Measurements from ENCODE around the gene SYNDIG1.
A peak's percentile ranks its signal among the peaks of the same experiment; 100 is the strongest.

The SYNDIG1 gene

DNA sequence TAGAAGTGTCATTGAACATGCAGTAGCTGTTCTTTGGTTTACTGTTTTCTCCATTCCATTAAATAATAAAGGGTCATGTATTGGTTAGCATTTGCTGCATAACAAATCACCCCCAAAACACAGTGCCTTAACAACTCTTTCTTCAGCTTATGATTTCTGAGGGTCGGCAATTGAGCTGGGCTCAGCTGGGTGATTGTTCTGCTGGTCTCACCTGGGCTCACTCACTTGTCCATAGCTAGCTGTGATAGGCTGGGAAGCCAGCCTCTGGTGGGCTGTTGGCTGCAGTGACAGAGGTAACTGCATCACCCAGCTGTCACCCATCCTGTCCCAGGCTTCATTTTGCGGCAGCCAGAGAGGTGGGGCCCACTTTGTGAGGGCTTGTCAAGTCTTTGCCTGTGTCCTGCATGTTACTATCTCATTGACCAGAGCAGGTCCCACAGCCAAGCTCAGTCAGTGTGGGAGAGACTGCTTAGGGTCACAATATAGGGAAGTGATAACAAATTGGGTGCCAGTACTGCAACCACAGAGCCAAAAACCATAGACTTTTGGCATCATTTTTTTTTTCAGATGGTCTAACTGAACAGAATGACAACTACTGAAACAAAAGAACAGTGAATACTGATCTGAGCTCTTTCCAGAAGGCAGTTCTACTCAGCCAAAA lies 76.9 kb downstream of the SYNDIG1 start:
- H3K79me2 ChIP-seq (ENCODE audit: control insufficient read depth, insufficient read depth, low read length): no peaks in the 10 kb centered on the region
- no CpG with 5 or more reads among the region's 2 CpGs for WGBS (ENCODE audit: extremely low coverage, insufficient coverage, low lambda C conversion rate)
- DNase-seq: no peak
- peaks cover 3% of the 10 kb centered on the region for H3K36me3 ChIP-seq (ENCODE audit: control insufficient read depth, insufficient read depth, low read length)
- H2AK5ac ChIP-seq (ENCODE audit: low read length): no peak overlapping the region
- H4K5ac ChIP-seq (ENCODE audit: low read length): no peak overlapping the region
- H3K56ac ChIP-seq (ENCODE audit: low read length): no peak overlapping the region
- H3K4me3 ChIP-seq (ENCODE audit: low read length): no peak overlapping the region
- H3K27ac ChIP-seq (ENCODE audit: low read depth, low read length): no peak overlapping the region
- H2BK15ac ChIP-seq (replicated peaks; ENCODE audit: low read depth): no peak overlapping the region
- no peak overlapping the region for H3K18ac ChIP-seq (ENCODE audit: low read length)
- H3K4me2 ChIP-seq (ENCODE audit: low read length): no peak overlapping the region
- H3K4ac ChIP-seq (ENCODE audit: low read depth, low read length): no peak overlapping the region
- H2BK5ac ChIP-seq (ENCODE audit: low read length): no peak overlapping the region
- peaks cover 6% of the 10 kb centered on the region for H3K79me1 ChIP-seq (ENCODE audit: low read length)
- H3K27me3 ChIP-seq (ENCODE audit: insufficient read depth, low read length, poor library complexity): no peaks in the 10 kb centered on the region
- no peak overlapping the region for H3K23ac ChIP-seq (ENCODE audit: low read length)
- H3K4me1 ChIP-seq (ENCODE audit: control insufficient read depth, low read depth, low read length): no peaks in the 10 kb centered on the region
- H3K9ac ChIP-seq (ENCODE audit: low read length): no peak overlapping the region
- no peak overlapping the region for H4K8ac ChIP-seq (ENCODE audit: low read depth, low read length)
- H2BK120ac ChIP-seq (ENCODE audit: low read depth, low read length): no peak overlapping the region

DNA sequence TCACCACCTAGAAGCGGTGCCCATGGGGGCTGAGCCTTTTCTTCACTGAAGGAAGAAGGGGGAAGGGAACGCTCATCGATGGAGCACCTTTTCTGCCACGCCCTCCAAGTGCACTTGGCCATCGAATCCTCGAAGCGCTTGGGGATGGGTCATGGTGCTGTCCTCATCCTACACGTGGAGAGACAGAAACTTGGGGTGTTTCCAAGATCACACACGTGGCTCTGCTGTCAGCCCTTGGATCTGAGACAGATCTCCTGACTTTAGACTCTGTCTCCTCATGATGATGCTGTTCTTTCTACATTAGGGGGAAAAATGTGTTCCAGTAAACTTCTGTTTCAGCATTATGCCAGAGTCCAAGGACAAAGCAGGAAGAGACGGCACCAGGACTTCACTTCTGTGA lies 78.5 kb downstream of the SYNDIG1 start:
- peaks cover 3% of the 10 kb centered on the region for H3K36me3 ChIP-seq (ENCODE audit: control insufficient read depth, insufficient read depth, low read length)
- no peak for DNase-seq
- no peak overlapping the region for H2BK120ac ChIP-seq (ENCODE audit: low read depth, low read length)
- no peak overlapping the region for H2BK15ac ChIP-seq (replicated peaks; ENCODE audit: low read depth)
- no peaks in the 10 kb centered on the region for H3K4me1 ChIP-seq (ENCODE audit: control insufficient read depth, low read depth, low read length)
- no peak overlapping the region for H4K8ac ChIP-seq (ENCODE audit: low read depth, low read length)
- H3K79me1 ChIP-seq (ENCODE audit: low read length): peaks cover 2% of the 10 kb centered on the region
- H3K23ac ChIP-seq (ENCODE audit: low read length): no peak overlapping the region
- no peak overlapping the region for H2AK5ac ChIP-seq (ENCODE audit: low read length)
- H4K5ac ChIP-seq (ENCODE audit: low read length): no peak overlapping the region
- no peaks in the 10 kb centered on the region for H3K79me2 ChIP-seq (ENCODE audit: control insufficient read depth, insufficient read depth, low read length)
- no peak overlapping the region for H3K9ac ChIP-seq (ENCODE audit: low read length)
- H3K56ac ChIP-seq (ENCODE audit: low read length): no peak overlapping the region
- no peak overlapping the region for H3K4me2 ChIP-seq (ENCODE audit: low read length)
- H3K18ac ChIP-seq (ENCODE audit: low read length): no peak overlapping the region
- H3K4me3 ChIP-seq (ENCODE audit: low read length): no peak overlapping the region
- H3K27me3 ChIP-seq (ENCODE audit: insufficient read depth, low read length, poor library complexity): no peaks in the 10 kb centered on the region
- no peak overlapping the region for H3K27ac ChIP-seq (ENCODE audit: low read depth, low read length)
- WGBS (ENCODE audit: extremely low coverage, insufficient coverage, low lambda C conversion rate): no CpG with 5 or more reads among the region's 10 CpGs
- H3K4ac ChIP-seq (ENCODE audit: low read depth, low read length): no peak overlapping the region
- no peak overlapping the region for H2BK5ac ChIP-seq (ENCODE audit: low read length)

DNA sequence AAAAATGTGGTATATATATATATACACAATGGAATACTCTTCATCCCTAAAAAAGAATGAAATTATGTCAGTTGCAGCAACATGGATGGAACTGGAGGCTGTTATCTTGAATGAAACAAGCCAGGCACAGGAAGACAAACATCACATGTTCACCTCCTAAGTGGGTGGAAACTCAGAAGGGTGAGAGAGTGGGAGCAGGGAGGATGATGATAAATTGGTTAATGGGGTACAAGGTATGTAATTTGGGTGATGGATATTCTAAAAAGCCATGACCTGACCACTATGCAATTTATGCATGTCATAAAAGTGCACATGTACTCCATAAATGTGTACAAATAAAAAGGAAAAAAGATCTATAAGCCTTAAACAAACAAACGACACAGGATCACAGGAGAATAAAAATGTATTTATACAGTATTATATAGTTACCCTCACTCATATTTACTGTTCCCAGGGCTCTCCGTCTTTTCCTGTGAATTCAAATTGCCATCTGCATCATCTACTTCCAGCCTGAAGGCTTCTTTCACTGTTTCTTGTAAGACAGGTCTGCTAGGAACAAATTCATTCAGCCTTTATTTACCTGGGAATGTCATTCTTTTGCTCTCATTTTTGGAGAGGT lies 89.8 kb downstream of the SYNDIG1 start:
- WGBS (ENCODE audit: extremely low coverage, insufficient coverage, low lambda C conversion rate): no CpG with 5 or more reads among the region's 2 CpGs

DNA sequence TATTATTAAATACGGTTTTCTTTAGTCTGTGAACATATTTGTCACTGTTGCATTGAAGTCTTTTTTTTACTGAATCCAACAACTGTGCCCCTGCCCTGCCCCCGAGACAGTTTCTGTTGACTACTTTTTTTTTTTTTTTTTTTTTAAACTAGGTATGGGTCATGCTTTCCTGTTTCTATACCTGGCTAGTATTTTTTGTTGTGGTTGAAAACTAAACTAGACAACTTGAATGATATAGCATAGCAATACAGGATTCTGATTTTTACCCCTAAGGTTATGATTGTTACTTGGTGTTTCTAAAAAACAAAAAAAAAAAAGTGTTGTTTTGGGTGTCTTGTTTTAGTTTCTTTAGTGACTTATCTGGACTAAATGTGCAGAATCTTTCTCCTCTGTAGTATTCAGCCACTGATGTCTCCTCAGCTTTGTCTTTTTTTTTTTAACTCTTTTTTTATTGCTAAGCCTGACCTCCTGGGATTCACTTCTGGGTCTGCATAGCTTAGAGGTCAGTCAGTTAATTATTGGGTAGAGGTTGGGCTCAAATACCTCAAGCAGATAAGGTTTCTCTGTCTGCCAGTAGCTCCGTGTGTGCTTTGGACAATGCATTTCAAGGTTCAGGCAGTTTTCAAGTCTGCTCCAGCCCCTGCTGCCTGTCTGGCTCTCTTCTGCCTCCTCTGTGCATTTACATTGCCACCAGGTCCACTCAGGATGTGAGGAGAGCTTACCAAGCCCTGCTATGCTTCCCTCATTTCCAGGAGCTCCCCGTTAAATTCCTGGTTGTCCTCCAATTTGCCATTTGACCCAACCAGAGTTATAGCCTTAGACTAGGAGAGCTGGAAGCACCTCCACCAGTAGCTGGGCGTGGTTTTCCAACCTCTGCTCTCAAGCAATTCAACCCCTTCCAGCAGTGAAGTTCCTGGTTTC lies 91.4 kb downstream of the SYNDIG1 start:
- no peaks in the 10 kb centered on the region for H3K79me2 ChIP-seq (ENCODE audit: control insufficient read depth, insufficient read depth, low read length)
- no peak overlapping the region for H4K8ac ChIP-seq (ENCODE audit: low read depth, low read length)
- H2BK120ac ChIP-seq (ENCODE audit: low read depth, low read length): no peak overlapping the region
- no peaks in the 10 kb centered on the region for H3K36me3 ChIP-seq (ENCODE audit: control insufficient read depth, insufficient read depth, low read length)
- no CpG with 5 or more reads among the region's 5 CpGs for WGBS (ENCODE audit: extremely low coverage, insufficient coverage, low lambda C conversion rate)
- no peak overlapping the region for H3K4me2 ChIP-seq (ENCODE audit: low read length)
- no peak overlapping the region for H3K4ac ChIP-seq (ENCODE audit: low read depth, low read length)
- no peak overlapping the region for H3K23ac ChIP-seq (ENCODE audit: low read length)
- H3K27ac ChIP-seq (ENCODE audit: low read depth, low read length): no peak overlapping the region
- no peak overlapping the region for H3K9ac ChIP-seq (ENCODE audit: low read length)
- no peaks in the 10 kb centered on the region for H3K79me1 ChIP-seq (ENCODE audit: low read length)
- no peak overlapping the region for H3K4me3 ChIP-seq (ENCODE audit: low read length)
- DNase-seq: peak; percentile 54
- no peak overlapping the region for H2BK5ac ChIP-seq (ENCODE audit: low read length)
- H2AK5ac ChIP-seq (ENCODE audit: low read length): no peak overlapping the region
- no peak overlapping the region for H3K56ac ChIP-seq (ENCODE audit: low read length)
- no peak overlapping the region for H4K5ac ChIP-seq (ENCODE audit: low read length)
- no peaks in the 10 kb centered on the region for H3K4me1 ChIP-seq (ENCODE audit: control insufficient read depth, low read depth, low read length)
- H3K27me3 ChIP-seq (ENCODE audit: insufficient read depth, low read length, poor library complexity): no peaks in the 10 kb centered on the region
- no peak overlapping the region for H2BK15ac ChIP-seq (replicated peaks; ENCODE audit: low read depth)
- no peak overlapping the region for H3K18ac ChIP-seq (ENCODE audit: low read length)

More for the DNA sequence above, 89.8 kb downstream of the SYNDIG1 start:
- no peak overlapping the region for H2AK5ac ChIP-seq (ENCODE audit: low read length)
- H3K79me2 ChIP-seq (ENCODE audit: control insufficient read depth, insufficient read depth, low read length): no peaks in the 10 kb centered on the region
- H3K9ac ChIP-seq (ENCODE audit: low read length): no peak overlapping the region
- H3K27ac ChIP-seq (ENCODE audit: low read depth, low read length): no peak overlapping the region
- no peak overlapping the region for H3K56ac ChIP-seq (ENCODE audit: low read length)
- H2BK5ac ChIP-seq (ENCODE audit: low read length): no peak overlapping the region
- H3K18ac ChIP-seq (ENCODE audit: low read length): no peak overlapping the region
- no peak overlapping the region for H3K23ac ChIP-seq (ENCODE audit: low read length)
- H4K5ac ChIP-seq (ENCODE audit: low read length): no peak overlapping the region
- H2BK15ac ChIP-seq (replicated peaks; ENCODE audit: low read depth): no peak overlapping the region
- H3K27me3 ChIP-seq (ENCODE audit: insufficient read depth, low read length, poor library complexity): no peaks in the 10 kb centered on the region
- H3K4me1 ChIP-seq (ENCODE audit: control insufficient read depth, low read depth, low read length): no peaks in the 10 kb centered on the region
- no peak for DNase-seq
- H4K8ac ChIP-seq (ENCODE audit: low read depth, low read length): no peak overlapping the region
- H3K79me1 ChIP-seq (ENCODE audit: low read length): no peaks in the 10 kb centered on the region
- no peak overlapping the region for H2BK120ac ChIP-seq (ENCODE audit: low read depth, low read length)
- no peak overlapping the region for H3K4ac ChIP-seq (ENCODE audit: low read depth, low read length)
- H3K4me2 ChIP-seq (ENCODE audit: low read length): no peak overlapping the region
- H3K36me3 ChIP-seq (ENCODE audit: control insufficient read depth, insufficient read depth, low read length): no peaks in the 10 kb centered on the region
- no peak overlapping the region for H3K4me3 ChIP-seq (ENCODE audit: low read length)

GRCh38 chr20:24565835-24566351 lies 96.5 kb downstream of the SYNDIG1 start:
- Histone ChIP-seq H2BK15ac (replicated peaks; ENCODE audit: low read depth) (no peak overlapping the region), H3K9ac (ENCODE audit: low read length) (no peak overlapping the region), H4K8ac (ENCODE audit: low read depth, low read length) (no peak overlapping the region), H4K5ac (ENCODE audit: low read length) (no peak overlapping the region), H2AK5ac (ENCODE audit: low read length) (no peak overlapping the region), H3K36me3 (ENCODE audit: control insufficient read depth, insufficient read depth, low read length) (no peaks in the 10 kb centered on the region), H3K4me1 (ENCODE audit: control insufficient read depth, low read depth, low read length) (no peaks in the 10 kb centered on the region), H3K79me1 (ENCODE audit: low read length) (no peaks in the 10 kb centered on the region), H2BK5ac (ENCODE audit: low read length) (no peak overlapping the region), H3K79me2 (ENCODE audit: control insufficient read depth, insufficient read depth, low read length) (no peaks in the 10 kb centered on the region), H3K4me2 (ENCODE audit: low read length) (no peak overlapping the region), H2BK120ac (ENCODE audit: low read depth, low read length) (no peak overlapping the region), H3K56ac (ENCODE audit: low read length) (no peak overlapping the region), H3K23ac (ENCODE audit: low read length) (no peak overlapping the region), H3K18ac (ENCODE audit: low read length) (no peak overlapping the region), H3K27ac (ENCODE audit: low read depth, low read length) (no peak overlapping the region), H3K4ac (ENCODE audit: low read depth, low read length) (no peak overlapping the region), H3K4me3 (ENCODE audit: low read length) (no peak overlapping the region), H3K27me3 (ENCODE audit: insufficient read depth, low read length, poor library complexity) (no peaks in the 10 kb centered on the region)
- peak; percentile 4 for DNase-seq
- no CpG with 5 or more reads among the region's 2 CpGs for WGBS (ENCODE audit: extremely low coverage, insufficient coverage, low lambda C conversion rate)

Measured in mesendoderm (in vitro differentiated cells).